ENCODE data around the gene TAAR9.

TAAR9 gene

GRCh38 chr6:132537977-132538376 lies at the start of gene TAAR9:
Gene TAAR9 (plus strand): TSS chr6:132538277. CDS start chr6:132538290, 13 bp downstream.
- no peak for DNase-seq (ENCODE audit: low read depth)

DNA sequence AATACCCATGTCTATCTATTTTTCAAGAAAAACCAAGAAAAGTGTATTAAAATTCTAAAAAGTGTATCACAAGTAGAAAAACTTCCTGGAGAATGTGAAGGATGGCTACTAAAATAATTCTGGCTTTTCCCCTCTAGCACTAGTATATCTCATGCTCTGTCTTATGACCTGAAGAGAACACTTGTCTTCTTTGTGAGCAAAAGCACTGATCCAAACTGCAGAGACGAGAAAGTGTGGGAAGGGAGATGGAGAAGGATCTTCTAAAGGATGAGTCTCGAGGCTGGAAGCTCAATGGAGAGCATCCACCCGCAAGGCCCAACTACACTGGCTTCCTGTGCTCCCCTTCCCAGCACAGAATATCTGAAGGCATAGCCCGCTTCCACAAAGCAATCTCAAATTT lies 48.7 kb upstream of the TAAR9 start:
- no peak for DNase-seq (ENCODE audit: low read depth)

GRCh38 chr6:132490024-132490423 lies 48.1 kb upstream of the TAAR9 start:
- DNase-seq (ENCODE audit: low read depth): no peak

- DNase-seq (ENCODE audit: low read depth): no peak
Observed at GRCh38 chr6:132490478-132491204, 47.4 kb upstream of the TAAR9 start.

GRCh38 chr6:132491303-132491702 lies 46.8 kb upstream of the TAAR9 start:
- DNase-seq (ENCODE audit: low read depth): no peak

- DNase-seq (ENCODE audit: low read depth): no peak
Observed at GRCh38 chr6:132491881-132492280, 46.2 kb upstream of the TAAR9 start.

DNA sequence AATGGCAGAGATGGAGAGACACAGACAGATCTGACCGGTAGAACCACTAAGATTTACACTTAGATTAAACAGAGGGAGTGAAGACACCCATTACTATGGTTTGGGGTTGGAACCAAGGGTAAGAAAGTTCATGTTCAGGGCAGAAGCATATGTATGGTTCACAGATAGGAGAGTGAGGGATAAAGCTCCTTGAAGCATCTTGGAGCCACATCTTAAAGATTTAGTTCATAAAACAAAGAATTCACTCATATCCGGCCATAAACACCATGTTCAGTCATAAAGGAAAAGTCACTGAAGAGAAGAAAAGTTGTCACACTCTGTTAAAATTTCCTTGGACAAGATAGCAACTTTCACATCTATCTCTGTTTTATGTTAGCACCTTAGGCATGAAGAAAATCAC lies 43.1 kb upstream of the TAAR9 start:
- DNase-seq (ENCODE audit: low read depth): no peak

GRCh38 chr6:132495604-132496079 lies 42.4 kb upstream of the TAAR9 start:
- DNase-seq (ENCODE audit: low read depth): no peak

GRCh38 chr6:132496519-132497180 lies 41.4 kb upstream of the TAAR9 start:
- no peak for DNase-seq (ENCODE audit: low read depth)

GRCh38 chr6:132498638-132499037 lies 39.4 kb upstream of the TAAR9 start:
- DNase-seq (ENCODE audit: low read depth): no peak

DNA sequence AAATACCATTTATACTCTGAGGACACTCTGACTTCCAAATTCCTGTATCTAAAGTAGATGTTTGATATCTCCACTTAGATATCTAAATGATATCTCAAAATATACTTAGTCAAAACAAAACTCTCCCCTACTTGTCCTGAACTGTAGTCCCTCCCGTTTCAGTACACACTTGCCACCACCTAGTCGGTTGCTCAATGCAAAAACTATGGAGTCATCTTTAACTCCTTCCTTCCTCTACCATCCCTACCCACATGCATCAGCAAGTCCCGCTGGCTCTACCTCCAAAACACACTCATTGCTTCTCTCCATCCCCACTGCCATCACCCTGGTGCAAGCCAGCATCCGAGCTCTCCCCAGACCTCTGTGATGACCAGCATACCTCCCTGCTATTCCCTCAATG lies 38.3 kb upstream of the TAAR9 start:
- DNase-seq (ENCODE audit: low read depth): no peak

GRCh38 chr6:132504757-132505156 lies 33.3 kb upstream of the TAAR9 start:
- no peak for DNase-seq (ENCODE audit: low read depth)

- DNase-seq (ENCODE audit: low read depth): no peak
Observed at GRCh38 chr6:132505158-132505557, 32.9 kb upstream of the TAAR9 start.

DNA sequence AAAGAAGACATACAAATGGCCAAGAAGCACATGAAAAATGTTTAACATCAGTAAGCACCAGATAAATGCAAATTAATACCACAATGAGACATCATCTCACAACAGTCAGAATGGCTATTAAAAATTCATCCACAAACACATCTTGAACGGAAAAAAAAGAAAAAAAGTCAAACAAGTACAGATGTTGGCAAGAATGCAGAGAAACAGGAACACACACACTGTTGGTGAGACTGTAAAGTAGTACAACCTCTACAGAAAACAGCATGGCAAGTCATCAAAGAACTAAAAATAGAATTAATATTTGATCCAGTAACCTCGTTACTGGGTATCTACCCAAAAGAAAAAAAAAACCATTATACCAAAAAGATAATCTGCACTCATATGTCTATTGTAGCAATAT lies 31.6 kb upstream of the TAAR9 start:
- DNase-seq (ENCODE audit: low read depth): no peak

DNA sequence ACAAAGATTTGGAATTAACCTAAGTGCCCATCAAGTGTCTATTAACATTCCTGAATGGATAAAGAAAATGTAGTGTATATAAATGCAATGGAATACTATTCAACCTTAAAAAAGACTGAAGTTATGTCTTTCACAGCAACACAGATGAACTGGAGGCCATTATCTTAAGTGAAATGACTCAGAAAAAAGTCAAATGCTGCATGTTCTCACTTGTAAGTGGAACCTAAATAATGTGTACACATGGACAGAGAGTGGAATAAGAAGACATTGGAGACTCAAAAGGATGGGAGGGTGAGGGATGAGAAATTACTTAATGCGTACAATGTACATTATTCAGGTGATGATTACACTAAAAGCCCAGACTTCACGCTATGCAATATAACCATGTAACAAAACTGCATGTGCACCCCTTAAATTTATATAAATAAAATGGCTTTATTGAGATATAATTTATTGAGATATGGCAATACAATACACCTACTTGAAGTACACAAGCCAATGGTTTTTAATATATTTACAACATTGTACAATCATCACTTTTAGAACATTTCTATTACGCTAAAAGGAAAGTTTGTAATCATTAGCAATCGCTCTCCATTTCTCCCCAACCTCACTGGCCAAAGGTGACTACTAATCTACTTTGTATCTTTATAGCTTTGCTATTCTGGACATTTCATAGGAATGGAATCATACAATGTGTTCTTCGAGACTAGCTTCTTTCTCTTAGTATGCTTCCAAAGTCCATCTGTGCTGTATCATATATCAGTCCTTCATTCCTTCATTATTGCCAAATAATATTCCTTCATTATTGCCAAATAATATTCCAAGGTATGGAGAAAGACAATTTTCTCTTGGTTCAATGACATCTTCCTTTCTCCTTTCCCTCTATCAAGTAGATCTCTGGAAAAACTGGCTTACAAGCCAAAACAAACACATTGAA lies 30.9 kb upstream of the TAAR9 start:
- DNase-seq (ENCODE audit: low read depth): no peak

- DNase-seq (ENCODE audit: low read depth): no peak
Observed at GRCh38 chr6:132511210-132511830, 26.8 kb upstream of the TAAR9 start.

DNA sequence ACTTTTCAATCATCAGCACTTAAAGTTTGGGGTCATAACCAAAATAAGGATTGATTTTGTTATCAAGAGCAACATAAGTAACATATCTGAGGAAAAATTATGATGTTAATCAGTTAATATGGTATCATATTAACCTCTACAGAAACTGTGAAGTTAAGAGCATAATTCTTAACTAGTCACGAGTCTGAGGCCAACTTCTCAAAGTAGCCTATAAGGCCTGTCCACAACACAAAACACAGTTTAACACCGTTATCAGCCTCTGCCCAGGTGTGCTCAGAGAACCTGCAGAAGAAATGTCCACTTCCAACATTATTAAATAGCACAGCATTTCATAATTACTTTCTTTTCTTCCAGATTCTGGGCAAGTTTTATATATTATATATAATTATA lies 26.3 kb upstream of the TAAR9 start:
- DNase-seq (ENCODE audit: low read depth): no peak

DNA sequence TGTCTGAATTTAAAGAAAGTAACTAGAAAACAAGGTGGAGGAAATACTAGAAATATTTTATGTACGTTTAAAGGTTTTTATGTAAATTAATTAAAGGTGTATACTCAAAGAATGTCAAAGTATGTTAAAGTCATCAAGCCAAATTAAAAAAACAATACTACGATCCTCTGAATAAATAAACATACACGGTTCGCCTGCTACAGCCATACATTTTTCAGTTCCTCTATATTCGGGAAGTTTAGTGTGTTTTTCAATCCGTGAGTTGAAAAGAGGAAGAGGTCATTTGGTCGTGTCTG lies 25.8 kb upstream of the TAAR9 start:
- no peak for DNase-seq (ENCODE audit: low read depth)

GRCh38 chr6:132512638-132513632 lies 25.1 kb upstream of the TAAR9 start, which contains the start of gene STX7:
Gene STX7 (minus strand): TSS chr6:132513116. CDS start chr6:132503530, 9,586 bp downstream.
- DNase-seq (ENCODE audit: low read depth): peak; percentile 69

GRCh38 chr6:132513831-132514545 lies 24.1 kb upstream of the TAAR9 start:
- DNase-seq (ENCODE audit: low read depth): no peak
